Measurements from ENCODE around the gene HSD3B2. TPM values are rescaled to one million over a fixed set of nuclear protein-coding genes. Genes with fewer than 3 reads are reported as not detected.

Gene HSD3B2
- total RNA-seq, 1 experiment from 2014 or later: not detected

DNA sequence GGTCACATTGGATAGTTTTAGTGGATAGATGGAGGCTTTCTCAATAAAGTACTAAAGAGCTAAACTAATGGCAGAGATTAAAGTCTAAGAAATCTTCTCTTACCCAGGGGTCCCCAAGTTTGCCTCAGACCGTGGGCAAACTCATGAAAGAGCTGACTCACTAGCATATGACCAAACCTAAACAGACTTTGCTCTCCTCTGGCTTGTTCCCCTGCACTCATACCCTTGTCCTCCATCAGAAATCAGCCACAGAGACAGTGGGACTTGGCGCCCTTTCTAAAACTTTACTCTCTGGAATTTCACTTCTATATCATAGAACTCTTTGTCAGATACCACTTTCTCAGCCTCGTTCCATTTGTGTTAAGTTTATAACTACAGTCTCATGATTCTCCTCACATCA is 17.0 kb upstream of the HSD3B2 start:
- H3K27me3 Mint-ChIP-seq (ENCODE audit: low read depth): peaks cover 7% of the 10 kb centered on the region
- no peaks in the 10 kb centered on the region for H3K4me1 ChIP-seq (ENCODE audit: insufficient read depth, low read length)
- no peak overlapping the region for H3K18ac ChIP-seq (ENCODE audit: insufficient read length, low read depth, low read length)
- no peak overlapping the region for H3K4ac ChIP-seq (ENCODE audit: low read depth, low read length)
- TF ChIP-seq, protein P1, sequence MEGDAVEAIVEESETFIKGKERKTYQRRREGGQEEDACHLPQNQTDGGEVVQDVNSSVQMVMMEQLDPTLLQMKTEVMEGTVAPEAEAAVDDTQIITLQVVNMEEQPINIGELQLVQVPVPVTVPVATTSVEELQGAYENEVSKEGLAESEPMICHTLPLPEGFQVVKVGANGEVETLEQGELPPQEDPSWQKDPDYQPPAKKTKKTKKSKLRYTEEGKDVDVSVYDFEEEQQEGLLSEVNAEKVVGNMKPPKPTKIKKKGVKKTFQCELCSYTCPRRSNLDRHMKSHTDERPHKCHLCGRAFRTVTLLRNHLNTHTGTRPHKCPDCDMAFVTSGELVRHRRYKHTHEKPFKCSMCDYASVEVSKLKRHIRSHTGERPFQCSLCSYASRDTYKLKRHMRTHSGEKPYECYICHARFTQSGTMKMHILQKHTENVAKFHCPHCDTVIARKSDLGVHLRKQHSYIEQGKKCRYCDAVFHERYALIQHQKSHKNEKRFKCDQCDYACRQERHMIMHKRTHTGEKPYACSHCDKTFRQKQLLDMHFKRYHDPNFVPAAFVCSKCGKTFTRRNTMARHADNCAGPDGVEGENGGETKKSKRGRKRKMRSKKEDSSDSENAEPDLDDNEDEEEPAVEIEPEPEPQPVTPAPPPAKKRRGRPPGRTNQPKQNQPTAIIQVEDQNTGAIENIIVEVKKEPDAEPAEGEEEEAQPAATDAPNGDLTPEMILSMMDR (conservative IDR thresholded peaks at IDR 0.05): no peak
- no peak overlapping the region for H3K27ac Mint-ChIP-seq
- no peaks in the 10 kb centered on the region for H3K79me1 ChIP-seq (ENCODE audit: insufficient read depth, low read depth, low read length, poor library complexity, severe bottlenecking)
- no peaks in the 10 kb centered on the region for H3K23me2 ChIP-seq (ENCODE audit: insufficient read length, low read depth, low read length, poor library complexity, severe bottlenecking)
- no peaks in the 10 kb centered on the region for H3K36me3 Mint-ChIP-seq (ENCODE audit: insufficient read depth in 1 of 3, low read depth in 3 of 3)
- H3T11ph ChIP-seq (ENCODE audit: low read length): no peak overlapping the region
- no peak overlapping the region for H2BK120ac ChIP-seq (ENCODE audit: low read depth, low read length, poor library complexity, severe bottlenecking)
- no peak overlapping the region for H4K91ac ChIP-seq (ENCODE audit: insufficient read length, low read depth, low read length)
- no peak overlapping the region for H3K14ac ChIP-seq (ENCODE audit: insufficient read depth, low read length)
- H3K27me3 ChIP-seq (ENCODE audit: insufficient read depth, low read length): no peaks in the 10 kb centered on the region
- H2AK5ac ChIP-seq (ENCODE audit: insufficient read length, low read length): no peak overlapping the region
- no peak overlapping the region for H2AFZ ChIP-seq (ENCODE audit: low read length)
- no peak overlapping the region for H3K56ac ChIP-seq (ENCODE audit: insufficient read length, low read depth, low read length)
- no peaks in the 10 kb centered on the region for H3K79me2 ChIP-seq (ENCODE audit: insufficient read depth, low read length)
- H4K5ac ChIP-seq (ENCODE audit: insufficient read length, low read depth, low read length): no peak overlapping the region
- no peak overlapping the region for H2BK20ac ChIP-seq (ENCODE audit: low read depth, low read length, poor library complexity, severe bottlenecking)
- H3K9ac ChIP-seq (ENCODE audit: extremely low read depth, insufficient read length, low read length): no peak overlapping the region
- DNase-seq: no peak
- no peak overlapping the region for H2BK12ac ChIP-seq (ENCODE audit: insufficient read length, low read depth, low read length)
- H4K8ac ChIP-seq (replicated peaks; ENCODE audit: insufficient read length, low read depth, low read length): no peak overlapping the region
- H3K4me3 Mint-ChIP-seq: no peak overlapping the region
- no peaks in the 10 kb centered on the region for H4K20me1 ChIP-seq (ENCODE audit: control insufficient read depth, insufficient read depth, insufficient read length)
- no peak overlapping the region for H2BK15ac ChIP-seq (ENCODE audit: low read depth, low read length)
- H3K4me1 Mint-ChIP-seq: no peaks in the 10 kb centered on the region
- H2BK5ac ChIP-seq (ENCODE audit: insufficient read length, low read length): no peak overlapping the region
- H3K4me2 ChIP-seq (ENCODE audit: insufficient read depth, insufficient read length, low read length): no peak overlapping the region
- no peaks in the 10 kb centered on the region for H3K9me3 ChIP-seq (ENCODE audit: control insufficient read depth, low read depth, low read length)
- no peak overlapping the region for H3K27ac ChIP-seq (ENCODE audit: insufficient read length, low read depth, low read length)
- H3K9me3 Mint-ChIP-seq: peaks cover 0 to 2% of the 10 kb centered on the region in 2 experiments; a peak in 1 of 5 replicates
- WGBS (ENCODE audit: extremely low coverage, insufficient read length, low lambda C conversion rate): no CpG with 5 or more reads among the region's 3 CpGs
- no peak overlapping the region for H3K23ac ChIP-seq (ENCODE audit: insufficient read length, low read depth, low read length)
